Coronary artery (tissue), 2 donors: ENCODE data around the gene PRSS21.

Experiments
- DNase-seq: peaks from one replicate; pipeline ENCODE4 v3.0.0-alpha.2; 2017; ENCODE audit warnings: low spot score
- H3K27ac ChIP-seq, 2 donors: fragments of 200-600 bp; sonication (generic); one replicate each; pipeline ENCODE4 v1.5.1; 2016 to 2019
- H3K4me3 ChIP-seq: fragments of 200-600 bp; sonication (generic); 2 replicates; pipeline ENCODE4 v1.5.1; 2016; ENCODE audit warnings: mild to moderate bottlenecking, moderate library complexity
- TF ChIP-seq, protein P1 (sequence below): fragments of 200-600 bp; sonication (generic); IDR thresholded peaks from one replicate; pipeline ENCODE4 v1.5.1; 2019; ENCODE audit warnings: antibody characterized with exemption

PRSS21 gene

DNA sequence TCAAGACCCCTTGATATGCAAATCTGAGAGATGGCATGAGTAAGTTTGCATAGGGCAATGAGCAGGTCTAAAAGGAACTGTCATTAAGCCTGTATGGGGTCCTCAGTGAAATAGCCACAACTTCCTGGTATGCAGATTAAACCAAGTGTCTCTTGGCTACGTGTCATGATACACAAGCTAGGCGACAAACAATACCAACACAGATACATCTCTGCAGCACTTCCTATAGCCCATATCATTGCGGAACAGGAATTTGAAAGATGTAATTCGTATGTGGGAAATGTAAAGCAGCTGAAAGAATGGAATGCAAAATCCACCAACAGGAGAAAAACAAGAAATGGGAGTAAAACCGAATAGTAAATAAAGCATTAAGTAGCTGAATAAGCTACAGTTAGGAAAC, 28.1 kb downstream of the PRSS21 start:
- Histone ChIP-seq H3K27ac (no peak overlapping the region), H3K4me3 (no peak overlapping the region)
- TF ChIP-seq, protein P1, sequence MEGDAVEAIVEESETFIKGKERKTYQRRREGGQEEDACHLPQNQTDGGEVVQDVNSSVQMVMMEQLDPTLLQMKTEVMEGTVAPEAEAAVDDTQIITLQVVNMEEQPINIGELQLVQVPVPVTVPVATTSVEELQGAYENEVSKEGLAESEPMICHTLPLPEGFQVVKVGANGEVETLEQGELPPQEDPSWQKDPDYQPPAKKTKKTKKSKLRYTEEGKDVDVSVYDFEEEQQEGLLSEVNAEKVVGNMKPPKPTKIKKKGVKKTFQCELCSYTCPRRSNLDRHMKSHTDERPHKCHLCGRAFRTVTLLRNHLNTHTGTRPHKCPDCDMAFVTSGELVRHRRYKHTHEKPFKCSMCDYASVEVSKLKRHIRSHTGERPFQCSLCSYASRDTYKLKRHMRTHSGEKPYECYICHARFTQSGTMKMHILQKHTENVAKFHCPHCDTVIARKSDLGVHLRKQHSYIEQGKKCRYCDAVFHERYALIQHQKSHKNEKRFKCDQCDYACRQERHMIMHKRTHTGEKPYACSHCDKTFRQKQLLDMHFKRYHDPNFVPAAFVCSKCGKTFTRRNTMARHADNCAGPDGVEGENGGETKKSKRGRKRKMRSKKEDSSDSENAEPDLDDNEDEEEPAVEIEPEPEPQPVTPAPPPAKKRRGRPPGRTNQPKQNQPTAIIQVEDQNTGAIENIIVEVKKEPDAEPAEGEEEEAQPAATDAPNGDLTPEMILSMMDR, result no peak
- no peak for DNase-seq

DNA sequence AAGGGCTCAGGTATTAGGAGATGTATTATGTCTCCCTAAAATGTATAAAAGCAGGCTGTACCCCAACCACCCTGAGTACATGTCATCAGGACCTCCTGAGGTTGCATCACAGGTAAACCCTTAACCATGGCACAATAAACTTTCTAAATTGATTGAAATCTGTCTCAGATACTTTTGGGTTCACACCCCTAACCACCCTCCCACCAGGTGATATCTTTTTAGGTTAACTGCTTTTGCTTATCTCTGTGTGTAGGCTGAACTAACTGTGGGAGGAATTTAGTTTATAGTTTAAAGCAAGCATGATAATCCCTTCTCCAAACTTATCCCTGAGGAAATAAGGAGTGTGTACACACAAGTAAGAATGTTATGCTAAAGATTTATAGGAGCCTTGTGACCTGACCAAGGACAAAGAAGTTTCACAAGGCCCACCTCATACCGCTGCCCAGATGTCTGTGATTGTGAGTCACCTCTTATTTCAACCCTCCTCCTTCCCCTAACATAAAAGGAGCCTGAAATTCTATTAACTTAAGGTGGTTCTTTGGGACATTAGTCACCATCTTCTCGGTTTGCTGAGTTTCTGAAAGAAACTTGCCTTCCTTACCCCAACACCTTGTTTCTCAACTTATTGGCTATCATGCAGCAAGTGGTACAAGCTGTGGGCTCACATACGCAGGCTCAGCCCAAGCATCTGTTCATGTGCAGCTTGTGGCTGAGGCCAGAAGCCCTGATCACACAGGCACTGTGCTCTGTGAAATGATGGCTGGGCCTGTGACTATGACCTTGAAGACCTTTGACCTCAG, 29.7 kb downstream of the PRSS21 start:
- H3K27ac ChIP-seq, result no peak overlapping the region
- H3K4me3 ChIP-seq, result no peak overlapping the region
- DNase-seq, result no peak
- TF ChIP-seq, protein P1, result no peak

DNA sequence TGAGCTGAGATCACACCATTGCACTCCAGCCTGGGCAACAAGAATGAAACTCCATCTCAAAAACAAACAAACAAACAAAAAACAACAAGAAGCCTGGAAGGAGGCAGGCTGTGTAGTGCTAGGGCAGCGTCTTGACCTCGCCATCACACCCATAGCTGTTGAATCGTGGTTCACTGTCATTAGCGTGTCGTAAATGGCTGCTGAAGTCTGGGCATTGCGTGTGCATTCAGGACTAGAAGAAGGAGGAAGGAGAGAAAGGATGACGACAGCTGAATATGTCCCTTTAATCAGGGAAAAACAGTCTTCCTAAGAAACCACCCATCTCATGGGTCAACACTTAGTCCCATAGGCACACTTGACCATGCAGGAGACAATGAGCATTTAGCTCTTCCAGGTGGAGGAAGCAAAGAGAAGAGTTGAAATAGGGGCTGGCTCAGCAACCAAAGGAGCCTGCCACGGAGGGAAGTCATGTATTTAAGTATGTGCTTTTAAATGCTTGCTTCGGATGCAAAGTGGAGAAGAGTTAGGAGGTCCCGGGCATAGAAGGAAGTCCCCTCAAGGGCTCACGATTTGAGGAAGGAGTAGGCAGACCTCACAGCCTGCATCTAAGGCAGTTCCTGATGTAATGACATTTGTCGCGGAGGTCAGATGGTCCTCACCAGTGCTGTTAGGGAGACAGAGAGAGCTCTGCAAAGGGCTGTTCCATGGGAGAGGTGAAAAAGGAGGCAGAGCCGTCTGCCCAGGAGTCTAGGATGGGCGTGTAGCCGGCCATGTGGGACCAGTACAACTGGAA, 32.1 kb downstream of the PRSS21 start:
- TF ChIP-seq, protein P1, result no peak
- H3K4me3 ChIP-seq, result no peak overlapping the region
- H3K27ac ChIP-seq, result no peak overlapping the region
- no peak for DNase-seq

DNA sequence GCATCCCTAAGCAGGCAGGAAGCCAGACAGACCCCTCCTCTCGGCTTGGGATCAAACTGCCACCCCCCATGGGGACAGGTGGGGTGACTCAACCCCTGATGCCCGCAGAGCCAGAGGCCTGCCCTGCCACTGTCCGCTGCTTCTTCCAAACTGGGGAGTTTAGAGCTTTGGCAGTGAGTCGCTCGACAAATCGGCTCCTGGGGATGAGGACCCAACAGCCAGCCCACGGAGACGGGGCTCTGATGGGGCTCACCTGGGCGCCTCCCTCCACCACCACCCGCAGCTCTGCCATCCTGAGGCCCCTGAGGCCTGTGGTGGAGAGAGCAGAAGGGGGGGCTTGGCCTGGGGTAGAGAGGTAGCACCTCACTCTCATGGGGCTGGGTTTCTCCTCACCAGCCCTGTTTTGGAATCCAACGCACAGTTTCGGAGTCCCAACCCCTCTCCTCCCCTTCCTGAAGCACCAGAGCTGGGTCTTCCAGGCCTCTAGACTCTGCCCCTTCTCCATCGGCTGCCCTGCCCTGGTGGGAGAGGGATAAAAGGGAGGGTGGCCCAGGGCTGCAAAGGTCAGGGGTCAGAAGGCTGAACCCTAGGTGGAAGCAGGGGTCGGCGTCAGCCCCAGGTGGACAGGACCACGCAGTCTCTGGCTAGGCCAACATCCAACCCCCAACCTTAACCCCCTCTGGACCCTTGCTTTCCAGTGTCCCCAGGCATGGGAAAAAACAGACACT, 35.1 kb downstream of the PRSS21 start:
- TF ChIP-seq, protein P1, result no peak
- H3K4me3 ChIP-seq, result no peak overlapping the region
- H3K27ac ChIP-seq, result no peak overlapping the region
- no peak for DNase-seq

DNA sequence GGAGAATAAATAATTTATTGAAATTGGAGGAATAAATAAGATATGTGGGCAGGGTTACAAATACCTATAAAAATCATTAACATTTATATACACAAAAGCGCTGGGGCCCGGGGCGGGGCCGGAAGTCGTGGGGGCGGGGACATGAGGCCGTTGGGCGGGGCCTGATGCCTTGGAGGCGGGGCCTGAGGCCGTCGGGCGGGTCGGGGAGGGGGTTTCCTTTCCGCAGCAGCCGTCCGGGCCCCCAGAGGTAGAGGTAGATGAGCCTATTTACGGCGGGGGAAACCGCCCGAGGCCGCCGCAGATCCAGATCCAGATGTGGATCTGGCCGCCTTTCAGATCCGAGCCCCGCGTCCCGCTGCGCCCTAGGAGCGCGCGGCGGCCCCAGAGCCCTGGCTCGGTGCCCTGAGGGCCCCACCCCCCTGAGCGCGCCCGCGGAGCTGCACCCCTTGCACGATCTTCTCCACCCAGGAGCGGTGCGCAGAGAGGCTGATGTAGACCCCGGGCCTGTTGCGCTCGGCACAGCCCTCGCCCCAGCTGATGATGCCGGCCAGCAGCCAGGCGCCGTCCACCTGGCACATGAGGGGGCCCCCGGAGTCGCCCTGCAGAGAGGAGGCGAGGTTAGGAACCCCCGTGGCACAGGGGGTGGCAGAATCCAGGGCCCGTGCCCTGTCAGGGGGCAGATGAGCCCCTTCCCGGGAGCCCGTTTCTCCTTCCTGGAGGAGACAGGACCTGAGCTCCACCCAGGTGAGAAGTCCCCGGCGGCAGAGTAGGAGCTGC, 35.9 kb downstream of the PRSS21 start:
- TF ChIP-seq, protein P1, result no peak
- no peak for DNase-seq
- no peak overlapping the region for H3K27ac ChIP-seq
- no peak overlapping the region for H3K4me3 ChIP-seq

DNA sequence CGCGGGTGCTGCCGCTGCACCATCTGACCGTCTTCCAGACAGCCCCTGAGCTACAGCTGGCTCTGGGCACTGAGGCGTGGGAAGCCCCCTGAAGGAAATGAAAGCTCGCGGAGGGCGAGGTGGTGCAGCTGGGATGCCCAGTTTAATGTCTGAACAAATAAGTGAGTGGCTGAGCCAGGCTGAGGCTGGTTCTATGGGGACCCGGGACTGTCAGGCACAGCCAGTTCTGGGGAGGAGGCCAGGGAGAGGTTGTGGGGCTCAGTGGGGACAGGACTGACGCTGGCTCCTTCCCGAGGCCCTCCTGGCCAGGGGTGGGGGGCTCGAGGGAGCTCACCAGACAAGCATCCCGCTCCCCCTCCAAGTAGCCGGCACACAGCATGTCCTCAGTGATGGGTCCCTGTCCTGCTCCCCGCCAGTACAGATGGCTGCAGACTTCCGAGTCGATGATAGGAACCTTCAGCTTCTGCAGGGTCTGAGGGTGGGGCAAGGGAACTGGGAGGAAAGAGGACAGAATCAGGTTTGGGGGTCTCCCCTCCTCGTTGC, 36.6 kb downstream of the PRSS21 start:
- no peak for DNase-seq
- TF ChIP-seq, protein P1, result no peak
- no peak overlapping the region for H3K27ac ChIP-seq
- H3K4me3 ChIP-seq, result no peak overlapping the region
